ENCODE results near the gene CD101.
A peak's percentile ranks its signal among the peaks of the same experiment; 100 is the strongest.

Gene CD101

GRCh38 chr1:116987256-116987555, 14.4 kb upstream of the CD101 start:
- DNase-seq: no peak

DNA sequence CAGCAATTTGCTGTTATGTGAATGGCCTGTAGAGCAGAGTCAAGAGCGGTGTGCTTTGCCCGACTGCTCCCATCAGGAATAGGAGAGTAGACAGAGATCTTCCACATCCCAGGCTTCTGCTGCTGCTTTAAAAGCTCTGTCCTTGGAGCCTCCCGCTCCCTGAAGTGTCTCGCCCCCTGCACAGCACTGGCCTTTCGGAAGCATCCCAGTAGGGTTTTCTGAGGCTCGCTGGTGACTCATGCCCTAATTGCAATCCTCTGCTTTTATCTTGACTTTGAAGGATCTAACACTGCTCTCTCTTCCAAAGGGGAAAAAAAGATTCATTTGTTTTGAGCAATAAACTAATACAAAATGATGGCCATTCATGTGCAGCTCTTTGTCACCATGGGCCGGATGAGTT, 13.3 kb upstream of the CD101 start:
- DNase-seq: no peak

DNA sequence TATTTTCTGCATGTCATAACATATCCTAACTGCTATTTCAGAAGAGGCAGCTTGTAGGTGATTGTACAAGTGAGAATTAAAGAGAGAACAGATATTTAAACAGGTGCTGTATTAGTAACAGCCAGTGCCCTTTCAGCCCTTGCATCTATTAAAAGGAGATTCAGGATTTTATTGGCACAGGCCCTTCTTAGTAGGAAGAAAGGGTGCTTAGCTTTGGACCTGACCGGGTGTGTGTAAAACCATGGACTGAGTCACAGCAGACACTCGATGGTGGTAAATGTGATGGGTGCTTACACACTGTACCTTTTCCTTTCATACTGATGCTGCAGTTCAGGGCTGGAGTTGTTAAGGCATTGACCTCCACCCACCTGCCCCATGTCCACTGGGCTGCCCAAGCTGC, 12.7 kb upstream of the CD101 start:
- DNase-seq: no peak

DNA sequence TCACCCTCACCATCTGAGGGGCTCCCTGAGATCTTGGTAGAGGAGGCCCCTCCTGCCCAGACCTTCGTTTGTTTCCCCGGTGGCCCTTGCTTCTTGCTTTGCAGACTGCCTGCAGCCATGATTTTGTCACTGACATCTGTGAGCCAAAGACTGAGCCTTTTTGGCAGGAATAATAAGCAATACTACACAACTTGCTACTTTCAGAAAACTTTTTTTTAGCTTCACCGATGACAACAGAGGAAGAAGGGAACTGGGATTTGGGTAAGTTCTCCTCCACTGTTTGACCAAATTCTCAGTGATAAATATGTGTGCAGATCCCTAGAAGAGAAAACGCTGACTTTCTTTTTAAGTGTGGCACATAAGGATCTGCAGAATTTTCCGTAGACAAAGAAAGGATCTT, 11.7 kb upstream of the CD101 start:
- DNase-seq: no peak

DNA sequence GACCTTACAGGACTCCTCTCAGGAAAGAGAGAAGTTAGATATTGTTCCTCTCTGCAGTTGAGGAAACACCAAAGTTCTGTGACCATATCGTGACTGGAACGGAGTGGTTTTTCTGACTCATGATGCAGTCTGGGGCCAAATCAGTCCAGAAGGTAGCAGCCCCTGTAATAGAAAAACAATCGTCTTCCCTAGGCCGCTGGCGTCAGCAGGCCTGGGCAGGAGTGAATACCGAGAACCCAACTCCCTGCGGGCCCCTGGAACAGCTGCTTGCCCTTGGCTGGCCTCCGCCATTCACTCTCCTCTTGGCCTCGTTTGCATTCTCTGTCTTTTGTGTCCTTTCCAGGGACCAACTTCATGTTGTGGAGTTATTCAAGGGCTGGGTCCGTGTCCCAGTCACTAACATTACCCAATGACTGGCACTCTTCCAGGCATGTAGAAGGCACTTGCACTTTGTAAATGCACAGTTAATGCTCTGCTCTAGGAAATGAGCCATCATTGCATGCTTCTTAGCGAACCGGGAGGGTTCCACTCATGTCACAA, 10.9 kb upstream of the CD101 start:
- DNase-seq: no peak

GRCh38 chr1:116991171-116991845, 10.3 kb upstream of the CD101 start:
- no peak for DNase-seq

GRCh38 chr1:116991918-116992317, 9.6 kb upstream of the CD101 start:
- no peak for DNase-seq

DNA sequence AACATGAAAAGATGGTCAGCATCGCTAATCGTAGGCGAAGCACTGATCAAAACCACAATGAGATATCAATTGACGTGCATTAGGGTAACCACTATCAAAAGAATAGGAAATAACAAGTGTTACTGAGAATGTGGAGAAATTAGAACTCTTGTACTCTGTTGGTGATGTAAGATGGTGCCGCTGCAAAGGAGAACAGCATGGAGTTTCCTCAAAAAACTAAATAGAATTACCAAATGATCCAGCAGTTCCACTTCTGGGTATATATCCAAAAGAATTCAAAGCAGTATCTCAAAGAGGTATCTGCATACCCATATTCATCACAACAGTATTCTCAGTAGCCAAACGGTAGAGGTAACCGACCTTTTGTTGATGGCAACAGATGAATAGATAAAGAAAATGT, 8.3 kb upstream of the CD101 start:
- DNase-seq: no peak

GRCh38 chr1:116994411-116994810, 7.1 kb upstream of the CD101 start:
- DNase-seq: no peak

DNA sequence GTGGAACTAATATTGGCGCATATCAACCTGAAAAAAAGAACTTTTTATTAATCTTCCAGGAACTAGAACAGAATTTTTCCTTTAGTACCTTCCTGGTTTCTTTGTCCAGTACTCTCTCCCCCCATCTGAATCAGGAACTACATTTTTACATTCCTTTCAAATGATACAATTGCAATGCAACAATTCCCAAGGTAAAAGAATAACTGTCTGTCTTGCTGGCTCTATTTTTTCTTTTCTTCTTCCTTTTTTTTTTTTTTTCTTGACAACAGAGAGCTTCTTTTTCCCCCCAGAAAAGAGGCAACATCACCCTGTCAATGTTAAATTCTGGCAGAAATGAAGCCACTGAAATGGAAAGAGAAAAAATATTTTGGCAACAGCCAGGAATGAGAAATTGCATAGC, 4.5 kb upstream of the CD101 start:
- DNase-seq: no peak

GRCh38 chr1:116997636-116998035, 3.9 kb upstream of the CD101 start:
- DNase-seq: no peak

- DNase-seq: no peak
These were observed 2.0 kb upstream of the CD101 start for GRCh38 chr1:116999596-116999995.

DNA sequence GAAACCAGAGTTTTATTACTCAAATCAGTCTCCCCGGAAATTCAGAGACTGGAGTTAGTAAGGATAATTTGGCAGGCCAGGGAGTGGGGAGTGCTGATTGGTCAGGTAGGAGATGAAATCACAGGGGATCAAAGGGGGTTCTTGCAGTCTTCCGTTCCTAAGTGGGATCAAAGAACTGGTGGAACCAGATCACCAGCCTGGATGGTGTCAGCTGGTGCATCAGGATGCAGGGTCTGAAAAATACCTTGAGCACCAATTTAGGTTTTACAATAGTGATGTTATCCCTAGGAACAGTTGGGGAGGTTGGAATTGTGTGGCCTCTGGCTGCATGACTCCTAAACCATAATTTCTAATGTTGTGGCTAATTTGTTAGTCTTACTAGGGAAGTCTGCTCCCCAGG, 1.4 kb upstream of the CD101 start:
- DNase-seq: no peak

- DNase-seq: peak; percentile 50
These were observed 1.8 kb downstream of the CD101 start for GRCh38 chr1:117003223-117003875.

DNA sequence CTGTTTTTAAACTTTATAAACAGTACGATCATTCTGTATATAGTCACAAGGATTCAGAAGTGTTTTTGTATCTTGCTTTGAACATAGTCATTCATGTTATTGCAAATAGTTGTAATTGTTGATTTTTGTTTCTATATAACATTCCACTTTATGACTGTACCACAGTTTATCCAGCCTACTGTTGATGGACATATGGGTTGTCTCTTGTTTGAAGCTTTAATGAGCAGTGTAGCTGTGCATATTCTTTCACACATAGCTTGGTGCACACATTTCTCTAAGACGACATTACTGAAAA, 6.1 kb downstream of the CD101 start:
- no peak for DNase-seq

- no peak for DNase-seq
These were observed 7.1 kb downstream of the CD101 start for GRCh38 chr1:117008656-117009055.

- DNase-seq: peak; percentile 27
These were observed 7.6 kb downstream of the CD101 start for GRCh38 chr1:117009132-117009531.

DNA sequence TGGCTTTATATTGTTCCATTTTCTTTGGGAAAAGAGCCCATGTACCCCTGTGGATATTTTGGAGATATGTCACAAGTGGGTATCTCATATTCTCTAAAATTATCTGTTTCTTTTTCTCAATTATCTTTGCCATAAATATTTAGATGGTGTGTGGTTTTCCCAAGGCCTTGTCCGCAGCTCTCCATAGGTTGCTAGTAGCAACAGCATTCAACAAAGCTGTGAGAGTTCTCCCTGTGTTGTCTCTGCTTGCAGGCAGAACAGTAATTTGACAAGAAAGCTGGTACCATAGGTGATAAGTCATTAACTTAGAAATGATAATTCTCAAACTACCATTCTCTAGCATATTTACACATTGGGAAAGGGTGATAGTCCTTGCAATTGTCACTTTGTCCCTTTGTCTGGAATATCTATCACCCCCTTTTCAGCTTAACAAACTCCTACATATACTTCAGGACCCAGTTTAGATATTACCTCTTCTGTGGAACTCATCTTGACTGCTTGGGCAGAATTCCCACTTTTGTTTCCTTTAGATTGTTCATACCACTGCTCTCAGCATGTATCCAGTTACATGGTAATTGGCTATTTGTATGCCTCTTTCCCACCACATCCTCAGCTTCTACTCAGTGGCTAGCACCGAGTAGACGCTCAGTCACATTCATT, 8.9 kb downstream of the CD101 start:
- no peak for DNase-seq

DNA sequence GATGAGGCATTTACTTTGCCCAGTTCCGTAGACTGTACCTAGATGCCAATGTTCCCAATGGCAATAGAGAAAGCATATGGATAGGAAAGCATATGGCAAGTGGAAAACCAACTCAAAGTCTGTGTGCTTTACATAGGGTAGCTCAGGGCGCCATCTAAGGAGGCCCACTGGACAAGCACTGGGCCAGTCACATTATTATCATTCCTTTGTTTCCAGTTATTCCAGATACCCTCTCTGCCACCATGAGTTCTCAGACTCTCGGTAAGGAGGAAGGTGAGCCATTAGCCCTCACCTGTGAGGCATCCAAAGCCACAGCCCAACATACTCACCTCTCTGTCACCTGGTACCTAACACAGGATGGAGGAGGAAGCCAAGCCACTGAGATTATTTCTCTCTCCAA, 9.8 kb downstream of the CD101 start:
- no peak for DNase-seq

DNA sequence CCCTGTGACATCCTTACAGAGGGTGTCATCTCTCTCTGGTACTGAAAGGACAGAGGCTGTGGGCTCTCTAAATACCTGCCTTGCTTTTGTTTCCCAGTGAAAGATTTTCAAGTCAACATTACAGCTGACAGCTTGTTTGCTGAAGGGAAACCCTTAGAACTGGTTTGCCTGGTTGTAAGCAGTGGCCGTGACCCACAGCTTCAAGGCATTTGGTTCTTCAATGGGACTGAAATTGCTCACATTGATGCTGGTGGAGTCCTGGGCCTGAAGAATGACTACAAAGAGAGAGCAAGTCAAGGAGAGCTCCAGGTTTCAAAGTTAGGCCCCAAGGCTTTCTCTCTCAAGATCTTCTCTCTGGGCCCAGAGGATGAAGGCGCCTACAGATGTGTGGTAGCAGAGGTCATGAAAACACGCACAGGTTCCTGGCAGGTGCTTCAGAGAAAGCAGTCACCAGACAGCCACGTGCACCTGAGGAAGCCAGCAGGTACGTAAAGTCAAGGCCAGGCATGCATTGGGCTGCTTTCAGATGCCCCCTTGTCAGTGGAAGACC, 11.8 kb downstream of the CD101 start:
- DNase-seq: no peak

DNA sequence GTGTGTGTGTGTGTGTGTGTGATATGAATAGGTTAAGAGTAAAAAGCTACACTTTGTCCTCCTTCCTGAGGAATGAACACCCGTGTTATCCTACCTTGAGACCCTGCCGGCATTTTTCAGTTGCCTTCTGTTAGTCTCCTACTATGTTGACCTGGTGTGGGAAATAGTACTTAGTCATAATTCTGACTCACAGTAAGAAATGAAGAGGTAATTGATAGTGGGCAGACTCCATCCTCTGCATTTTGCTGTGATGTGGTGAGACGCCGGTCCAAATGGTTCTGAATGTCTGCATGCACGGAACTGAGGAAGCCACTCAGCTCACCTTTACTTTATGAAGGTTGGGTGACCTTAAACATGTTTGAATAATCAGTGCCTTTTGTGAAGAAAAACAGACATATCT, 12.6 kb downstream of the CD101 start:
- no peak for DNase-seq

- no peak for DNase-seq
These were observed 14.2 kb downstream of the CD101 start for GRCh38 chr1:117015724-117016123.

DNA sequence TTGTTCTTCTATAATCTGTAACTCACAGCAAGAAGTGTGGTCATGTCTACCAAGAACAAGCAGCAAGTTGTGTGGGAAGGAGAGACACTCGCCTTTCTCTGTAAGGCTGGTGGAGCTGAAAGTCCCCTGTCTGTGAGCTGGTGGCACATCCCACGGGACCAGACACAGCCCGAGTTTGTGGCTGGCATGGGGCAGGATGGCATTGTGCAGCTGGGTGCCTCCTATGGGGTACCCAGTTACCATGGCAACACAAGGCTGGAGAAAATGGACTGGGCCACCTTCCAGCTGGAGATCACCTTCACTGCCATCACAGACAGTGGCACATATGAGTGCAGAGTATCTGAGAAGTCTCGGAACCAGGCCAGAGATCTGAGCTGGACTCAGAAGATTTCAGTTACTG, 15.5 kb downstream of the CD101 start:
- DNase-seq: no peak

- DNase-seq: no peak
These were observed 16.1 kb downstream of the CD101 start for GRCh38 chr1:117017648-117018047.
